ENCODE measurements around the gene RNF112.
A peak's percentile ranks its signal among the peaks of the same experiment; 100 is the strongest.
"Not testable (repeated sequence)": the region's sequence is repeated elsewhere in the genome, so short reads cannot be mapped to it uniquely, and the experiment has no call there.

RNF112 gene

DNA sequence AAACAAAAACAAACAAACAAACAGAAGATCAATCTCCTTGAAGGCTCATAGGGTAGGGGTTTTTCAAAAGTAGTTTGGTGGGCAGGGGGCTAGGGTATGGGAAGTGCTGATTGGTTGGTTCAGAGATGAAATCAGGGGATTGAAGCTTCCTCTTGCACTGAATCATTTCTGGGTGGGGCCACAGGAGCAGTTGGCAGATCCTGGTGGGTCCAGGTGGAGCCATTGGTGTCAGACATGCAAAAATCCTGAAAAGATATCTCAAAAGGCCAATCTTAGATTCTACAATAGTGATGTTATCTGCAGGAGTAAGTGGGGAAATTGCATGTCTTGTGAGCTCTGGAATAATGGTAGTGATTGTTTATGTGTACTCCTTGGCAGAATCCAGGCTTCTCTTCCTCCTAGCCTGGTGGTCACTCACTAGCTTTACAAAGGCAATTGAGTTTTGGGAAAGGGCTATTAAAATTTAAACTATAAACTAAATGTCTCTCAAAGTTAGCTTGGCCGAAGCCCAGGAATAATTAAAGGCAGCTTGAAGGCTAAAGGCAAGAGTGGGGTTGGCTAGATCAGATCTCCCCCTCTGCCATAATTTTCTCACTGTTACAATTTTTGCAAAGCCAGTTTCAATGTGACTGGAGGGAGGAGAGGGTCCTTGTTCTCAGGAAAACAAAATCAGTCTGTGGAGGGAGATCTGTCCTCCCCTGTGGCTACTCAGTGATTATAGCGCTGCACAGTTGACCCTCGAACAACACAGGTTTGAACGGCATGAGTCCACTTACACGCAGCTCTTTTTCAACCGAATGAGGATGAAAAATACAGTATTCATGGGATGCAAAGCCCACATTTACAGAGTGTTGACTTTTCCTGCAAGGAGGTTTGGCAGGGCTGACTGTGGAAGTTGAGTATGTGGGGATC, 45.2 kb downstream of the RNF112 start:
- FAIRE-seq = peak; percentile 77

DNA sequence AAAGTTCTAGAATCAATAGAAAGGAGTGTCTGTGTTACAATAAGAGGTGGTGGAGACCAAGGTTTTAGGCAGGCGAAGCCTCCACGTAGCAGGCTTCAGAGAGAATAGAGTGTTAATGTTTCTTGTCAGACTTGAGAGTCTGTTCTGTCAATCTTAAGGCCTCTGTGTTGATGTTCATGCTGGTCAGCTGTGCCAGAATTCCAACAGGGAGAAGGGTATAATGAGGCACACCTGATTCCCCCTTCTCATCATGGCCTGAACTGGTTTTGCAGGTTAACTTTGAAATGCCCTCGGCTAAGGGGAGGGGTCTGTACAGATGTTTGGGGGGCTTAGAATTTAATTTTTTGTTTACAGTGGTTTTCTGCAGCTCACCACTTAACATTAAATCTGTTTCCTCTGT, 46.0 kb downstream of the RNF112 start:
- no peak for FAIRE-seq

DNA sequence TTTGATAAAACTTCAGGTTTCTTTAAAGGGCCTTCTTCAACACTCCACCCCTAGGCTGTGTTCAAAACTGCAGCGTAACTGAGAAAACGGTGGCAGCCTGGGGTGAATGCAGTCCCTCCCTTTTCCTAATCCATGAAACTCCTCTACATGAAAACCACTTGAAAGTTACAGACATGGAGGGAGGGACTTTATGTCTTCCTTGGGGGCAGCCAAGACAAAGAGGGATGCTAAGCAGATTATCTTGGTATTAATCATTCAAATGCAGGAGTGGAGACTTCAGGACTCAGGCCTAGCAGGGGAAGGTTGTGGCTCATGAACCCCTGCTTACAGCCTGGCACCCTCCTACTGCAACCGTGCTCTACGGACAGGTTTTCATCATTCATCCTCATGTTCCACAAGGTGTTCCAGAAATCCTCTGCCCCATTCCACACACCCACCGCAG, 46.8 kb downstream of the RNF112 start:
- no peak for FAIRE-seq

DNA sequence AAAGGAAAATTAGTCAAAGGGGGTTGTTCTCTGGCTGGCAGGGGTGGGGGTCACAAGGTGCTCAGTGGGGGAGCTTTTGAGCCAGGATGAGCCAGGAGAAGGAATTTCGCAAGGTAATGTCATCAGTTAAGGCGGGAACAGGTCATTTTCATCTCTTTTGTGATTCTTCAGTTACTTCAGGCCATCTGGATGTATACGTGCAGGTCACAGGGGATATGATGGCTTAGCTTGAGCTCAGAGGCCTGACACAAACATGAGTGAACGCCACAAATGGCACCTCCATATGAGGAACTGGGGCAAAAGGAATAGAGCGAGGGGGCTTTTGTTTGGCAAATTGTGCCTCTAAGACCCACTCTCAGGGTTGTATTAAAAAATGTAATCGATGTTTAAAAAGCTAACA, 47.4 kb downstream of the RNF112 start:
- FAIRE-seq = not testable (repeated sequence)

DNA sequence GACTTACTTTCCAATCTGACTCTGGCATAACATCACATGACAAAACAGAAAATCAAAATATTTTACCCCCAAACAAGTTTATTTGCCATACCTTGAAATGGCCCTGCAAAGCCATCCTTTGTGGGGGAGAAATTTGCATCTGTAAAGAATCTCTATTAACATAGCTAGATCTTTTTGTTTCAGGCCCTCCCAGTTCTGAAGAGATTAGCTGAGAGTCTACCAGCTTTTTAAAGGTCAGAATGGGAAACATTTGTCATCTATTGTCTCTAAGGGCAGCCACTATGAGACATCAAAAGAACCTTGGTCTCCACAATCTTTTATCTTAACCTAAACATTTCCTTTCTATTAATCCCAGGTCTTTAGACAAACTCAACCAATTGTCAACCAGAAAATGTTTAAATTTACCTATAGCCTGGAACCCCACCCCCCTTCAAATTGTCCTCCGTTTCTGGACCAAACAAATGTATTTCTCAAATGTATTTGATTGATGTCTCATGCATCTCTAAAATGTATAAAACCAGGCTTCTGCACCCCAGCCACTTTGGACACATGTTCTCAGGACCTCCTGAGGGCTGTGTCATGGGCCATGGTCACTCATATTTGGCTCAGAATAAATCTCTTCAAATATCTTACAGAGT, 48.1 kb downstream of the RNF112 start:
- FAIRE-seq = not testable (repeated sequence)

DNA sequence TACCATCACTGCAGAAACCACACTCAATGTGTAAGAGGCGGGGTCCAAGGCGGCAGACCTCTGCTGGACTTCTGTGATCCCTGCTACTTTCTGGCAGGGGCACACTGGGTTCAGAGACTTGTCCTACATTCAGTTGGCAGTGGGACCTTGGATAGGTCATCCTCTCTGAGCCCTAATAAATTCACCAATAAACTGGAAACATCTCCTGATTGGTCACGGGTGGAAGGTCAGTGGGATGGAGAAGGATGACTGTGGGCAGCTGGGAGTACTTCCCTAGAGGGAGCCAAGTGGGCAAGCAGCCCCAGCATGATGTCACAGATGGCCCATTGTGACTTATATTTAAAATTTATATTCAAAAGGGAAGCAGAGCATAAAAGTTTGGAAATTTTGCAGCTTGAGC, 49.7 kb downstream of the RNF112 start:
- FAIRE-seq = no peak

DNA sequence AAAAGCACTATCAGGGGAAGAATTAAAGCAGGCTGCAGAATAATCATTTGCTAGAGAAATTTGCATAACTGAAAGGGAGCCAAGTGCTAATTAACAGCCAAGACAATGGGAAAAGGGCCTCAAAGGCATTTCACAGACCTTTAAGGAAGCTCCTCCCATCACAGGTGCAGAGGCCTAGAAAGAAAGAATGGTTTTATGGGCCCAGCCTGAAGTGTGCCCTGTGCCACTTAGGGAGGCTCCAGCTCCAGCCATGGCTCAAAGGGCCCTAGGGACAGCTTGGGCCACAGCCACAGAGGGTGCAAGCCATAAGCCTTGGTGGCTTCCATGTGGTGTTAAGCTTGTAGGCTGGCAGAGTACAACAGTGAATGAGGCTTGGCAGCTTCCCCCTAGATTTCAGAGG, 50.1 kb downstream of the RNF112 start:
- FAIRE-seq = no peak

DNA sequence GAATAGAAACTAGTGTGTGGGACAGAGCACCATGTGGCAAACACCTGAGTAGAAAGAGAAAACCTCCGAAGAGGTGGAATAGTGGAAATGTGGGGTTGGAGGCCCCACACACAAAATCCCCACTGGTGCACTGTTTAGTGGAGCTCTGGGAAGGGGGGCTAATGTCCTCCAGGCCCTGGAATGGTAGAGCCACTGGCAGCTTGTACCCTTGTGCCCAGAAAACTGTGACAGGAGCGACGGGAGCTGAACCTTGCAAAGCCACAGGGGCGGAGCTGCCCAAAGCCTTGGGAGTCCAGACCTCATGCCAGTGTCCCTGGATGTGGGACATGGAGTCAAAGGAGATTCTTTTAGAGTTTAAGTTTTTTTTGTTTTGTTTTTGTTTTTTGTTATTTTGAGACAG, 50.6 kb downstream of the RNF112 start:
- no peak for FAIRE-seq

DNA sequence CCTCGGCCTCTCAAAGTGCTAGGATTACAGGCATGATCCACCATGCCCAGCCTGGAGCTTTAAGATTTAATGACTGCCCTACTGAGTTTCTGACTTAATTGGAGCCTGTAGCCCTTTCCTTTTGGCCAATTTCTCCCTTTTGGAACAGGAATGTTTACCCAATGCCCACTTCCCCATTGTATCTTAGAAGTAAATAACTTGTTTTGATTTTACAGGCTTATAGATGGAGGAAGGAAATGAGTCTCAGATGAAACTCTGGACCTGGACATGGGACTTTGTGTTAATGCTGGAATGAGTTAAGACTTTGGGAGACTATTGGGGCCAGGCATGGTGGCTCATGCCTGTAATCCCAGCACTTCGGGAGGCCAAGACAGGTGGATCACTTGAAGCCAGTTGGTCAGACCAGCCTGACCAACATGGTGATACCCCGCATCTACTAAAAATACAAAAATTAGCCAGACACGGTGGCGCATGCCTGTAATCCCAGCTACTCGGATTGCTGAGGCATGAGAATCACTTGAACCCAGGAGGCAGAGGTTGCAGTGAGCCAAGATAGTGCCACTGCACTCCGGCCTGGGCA, 51.5 kb downstream of the RNF112 start:
- not testable (repeated sequence) for FAIRE-seq

DNA sequence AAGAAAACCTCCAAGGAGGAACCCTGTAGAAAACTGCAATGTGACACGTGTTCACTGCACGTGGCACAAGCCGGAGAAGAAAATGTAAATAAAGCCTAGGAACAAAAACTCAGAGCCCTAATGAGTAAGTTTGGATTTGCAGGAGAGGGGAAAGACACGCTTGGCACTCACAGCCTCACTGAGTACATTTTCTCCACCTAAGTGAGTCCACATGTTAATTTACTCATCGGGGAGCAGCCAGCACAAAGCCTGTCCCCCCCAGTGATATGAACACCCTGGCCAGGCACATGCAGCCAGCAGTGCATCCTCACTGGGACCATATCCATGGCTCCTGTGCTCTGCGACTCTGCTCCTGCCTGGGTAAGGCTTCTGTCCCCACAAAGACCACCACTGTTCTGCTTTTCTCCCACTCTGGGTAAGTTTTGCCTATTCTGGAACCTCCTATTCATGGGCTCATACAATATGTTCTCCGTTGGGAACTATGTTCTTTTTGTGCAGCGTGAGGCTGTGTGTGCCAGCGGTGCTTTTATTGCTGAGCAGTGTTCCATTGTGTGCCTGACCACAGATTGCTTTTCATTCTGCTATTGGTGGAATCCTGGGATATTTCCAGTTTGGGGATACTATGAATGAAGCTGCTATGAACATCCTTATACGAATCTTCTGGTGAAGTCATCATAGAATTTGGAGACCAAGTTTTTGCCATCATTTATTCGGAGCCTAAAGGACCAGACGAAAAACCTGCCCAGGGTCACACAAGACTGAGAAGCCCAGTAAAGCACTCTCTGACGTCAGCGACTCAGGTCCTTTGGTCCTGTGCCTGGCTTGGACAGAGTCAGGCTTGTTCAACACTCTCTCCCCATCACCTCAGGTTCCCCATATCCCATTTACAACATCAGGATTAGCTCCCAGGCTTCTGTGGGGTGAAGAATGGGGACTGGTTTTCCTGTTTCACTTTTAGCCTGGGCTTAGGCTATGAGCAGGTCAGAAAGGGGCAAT, 53.3 kb downstream of the RNF112 start:
- no peak for FAIRE-seq

All from endometrium (tissue), 2 donors.